Stimulated activated naive CD8-positive, alpha-beta T cell treated with anti-CD3 and anti-CD28 coated beads, Interleukin-15, Interleukin-2, amounts not matched to agents 100 U/mL and 50 U/mL, for 24 hours (primary cell): ENCODE data around the gene PTH1R.
A peak's percentile ranks its signal among the peaks of the same experiment; 100 is the strongest.

Experiments used
- ATAC-seq: fragments of 150-1000 bp; cut with Tn5 transposase; one replicate; pipeline ENCODE4 v1.10.0; 2021
- DNase-seq: peaks from one replicate; pipeline ENCODE4 v3.0.0; 2021

Gene PTH1R

DNA sequence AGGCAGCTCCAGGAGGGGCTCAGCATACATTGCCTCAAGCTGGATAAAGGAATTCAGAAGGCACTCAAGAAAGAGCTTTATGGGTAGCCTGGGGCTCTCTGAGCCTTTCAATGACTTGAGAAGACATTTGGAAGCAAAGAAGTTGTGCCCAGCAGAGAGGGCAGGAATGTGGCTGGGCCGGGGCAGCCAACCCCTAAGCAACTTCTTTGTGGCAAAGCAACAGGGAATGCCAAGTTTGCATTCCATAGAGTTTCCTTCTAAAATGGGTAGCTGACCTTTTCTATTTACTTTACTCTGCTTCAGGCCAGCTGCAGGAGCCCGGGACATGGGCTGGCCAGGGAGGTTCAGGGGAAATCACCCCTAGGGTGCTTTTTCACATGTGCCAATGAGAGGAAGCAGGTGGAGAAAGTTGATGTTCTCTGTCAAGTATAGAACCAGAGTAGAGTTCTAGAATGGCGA, 53.5 kb downstream of the PTH1R start:
- ATAC-seq (no peak), DNase-seq (no peak)

GRCh38 chr3:46931631-46932331, 54.3 kb downstream of the PTH1R start:
- ATAC-seq (peak; percentile 5), DNase-seq (no peak)

GRCh38 chr3:46932455-46933225, 55.1 kb downstream of the PTH1R start:
- no peak for ATAC-seq
- no peak for DNase-seq

GRCh38 chr3:46933261-46933660, 55.7 kb downstream of the PTH1R start:
- ATAC-seq (no peak), DNase-seq (no peak)

GRCh38 chr3:46934072-46934471, 56.6 kb downstream of the PTH1R start:
- DNase-seq (no peak), ATAC-seq (no peak)

- DNase-seq, result no peak
- no peak for ATAC-seq
Measured at GRCh38 chr3:46934498-46935167, 57.1 kb downstream of the PTH1R start.

DNA sequence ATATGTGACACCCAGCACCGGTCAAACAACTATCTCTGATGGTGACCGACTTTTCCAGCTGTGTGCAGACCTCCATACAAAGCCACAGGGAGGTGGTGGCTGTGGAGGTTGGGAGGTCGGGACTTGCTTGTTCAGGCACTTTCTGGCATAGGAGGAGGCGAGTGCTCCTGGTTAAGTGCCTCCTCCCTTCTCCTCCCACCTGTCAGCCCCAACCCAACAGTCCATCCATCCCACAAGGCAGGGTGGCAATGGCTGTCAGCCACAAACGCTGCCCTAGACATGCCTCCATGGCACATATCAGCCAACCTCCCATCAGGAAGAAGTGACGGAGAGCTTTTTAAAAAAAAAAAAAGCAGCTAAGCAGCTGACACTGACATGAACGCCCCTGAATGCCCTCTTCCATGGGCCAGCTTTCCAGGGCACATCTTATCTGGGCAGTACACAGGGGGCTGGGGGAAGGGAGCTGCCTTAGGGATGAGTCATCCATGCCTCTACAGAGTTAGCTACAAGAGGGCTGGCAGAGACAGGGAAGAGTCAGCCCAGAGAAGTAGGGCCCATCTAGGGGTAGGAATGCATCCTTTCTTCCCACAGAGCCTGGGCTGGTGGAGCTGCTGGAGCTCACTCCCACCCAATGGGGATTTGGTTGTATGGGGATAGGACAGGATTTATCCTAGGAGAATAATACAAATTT, 57.8 kb downstream of the PTH1R start:
- DNase-seq (no peak), ATAC-seq (no peak)

- no peak for ATAC-seq
- DNase-seq, result no peak
Measured at GRCh38 chr3:46935989-46936558, 58.6 kb downstream of the PTH1R start.

DNA sequence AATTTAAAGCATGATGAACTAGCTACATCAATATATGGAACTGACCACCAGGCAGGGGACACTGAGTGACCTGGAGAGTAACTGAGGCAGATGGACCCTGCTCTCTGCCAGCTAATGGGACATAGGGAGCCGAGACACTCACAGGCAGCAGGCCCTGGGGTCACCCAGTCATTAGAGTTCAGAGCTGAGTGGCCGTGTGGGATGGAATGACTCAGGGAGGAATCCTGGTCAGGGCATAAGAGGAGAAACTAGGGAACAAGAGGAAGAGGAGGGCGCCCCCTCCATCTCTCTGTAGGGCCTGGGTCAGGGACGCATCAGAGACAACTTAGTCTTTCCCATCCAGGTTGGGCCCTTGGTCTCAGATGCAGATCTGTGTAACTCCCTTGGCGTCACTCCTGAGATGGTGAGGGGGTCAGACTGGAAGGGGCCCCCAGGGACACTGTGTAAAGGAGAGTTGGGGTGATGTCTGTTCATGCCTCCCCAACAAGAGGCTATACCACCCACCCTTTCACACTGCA, 59.3 kb downstream of the PTH1R start:
- DNase-seq, result no peak

GRCh38 chr3:46938118-46938517, 60.6 kb downstream of the PTH1R start:
- ATAC-seq (no peak), DNase-seq (no peak)

More for the DNA sequence above, 59.3 kb downstream of the PTH1R start:
- ATAC-seq, result no peak

GRCh38 chr3:46939578-46940445, 62.3 kb downstream of the PTH1R start:
- DNase-seq (peak; percentile 1), ATAC-seq (no peak)

DNA sequence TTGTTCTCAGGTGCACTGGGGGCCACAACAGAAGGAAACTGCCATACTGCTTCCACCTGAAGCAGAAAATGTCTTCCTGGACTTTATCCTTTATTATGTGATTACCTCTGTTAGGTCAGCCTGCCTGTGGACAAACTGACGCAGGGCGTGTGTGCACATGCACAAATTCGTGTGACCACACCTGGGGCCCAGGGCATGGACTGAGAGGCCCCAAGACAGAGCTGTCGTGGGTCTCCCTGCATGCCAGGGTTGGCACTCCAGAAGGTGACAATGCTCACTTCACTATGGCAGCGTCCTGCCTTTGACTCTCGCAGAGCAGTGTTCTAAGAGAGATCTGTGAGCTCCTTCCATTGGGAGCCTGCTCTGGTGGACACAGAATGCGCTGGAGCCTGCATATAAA, 64.6 kb downstream of the PTH1R start:
- DNase-seq (no peak), ATAC-seq (no peak)

- DNase-seq, result no peak
- no peak for ATAC-seq
Measured at GRCh38 chr3:46942481-46943236, 65.1 kb downstream of the PTH1R start.

DNA sequence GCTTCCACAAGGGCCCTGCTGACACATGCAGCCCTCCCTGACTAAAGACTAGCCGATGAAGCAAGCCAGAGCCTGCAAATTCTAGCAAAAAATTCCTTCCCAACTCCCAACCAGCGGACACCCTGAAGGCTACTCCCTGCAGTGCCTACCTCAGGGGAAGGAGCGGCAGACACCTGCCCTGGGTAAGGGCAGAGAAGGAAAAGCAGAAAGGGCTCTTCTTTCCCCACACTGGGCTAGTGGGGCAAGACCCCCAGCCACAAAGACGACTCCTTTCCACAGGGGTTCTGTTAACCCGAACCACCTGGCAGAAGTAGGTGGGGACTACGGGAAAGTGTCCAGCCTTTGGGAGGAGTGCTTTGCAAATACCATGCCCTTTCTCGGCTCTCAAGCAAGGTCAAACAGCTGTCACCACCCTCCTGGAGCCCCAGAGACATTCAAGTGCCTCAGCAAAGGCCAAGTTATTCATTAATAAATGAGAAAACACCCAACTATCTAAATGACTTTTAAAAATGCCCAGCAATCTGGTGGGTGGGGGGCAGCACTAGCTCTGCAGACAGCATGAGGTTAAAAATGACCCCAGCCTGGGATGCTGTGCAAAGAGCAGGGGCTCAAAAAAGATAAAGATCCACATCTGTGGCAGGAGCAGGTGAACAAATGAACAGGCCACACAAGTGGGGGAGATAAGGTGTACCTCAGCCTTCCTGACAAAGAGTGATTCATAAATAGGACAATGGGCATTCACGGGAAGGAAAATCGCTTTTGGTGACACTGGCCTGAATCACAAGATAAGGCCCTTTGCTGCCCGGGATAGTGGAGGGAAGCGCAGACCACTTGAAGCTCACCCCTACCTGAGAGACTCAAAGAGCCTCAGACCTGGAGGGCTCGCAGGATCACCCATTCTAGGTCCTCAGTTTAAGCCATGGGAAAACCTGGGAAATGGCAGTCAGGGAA, 66.0 kb downstream of the PTH1R start:
- no peak for DNase-seq
- ATAC-seq, result no peak

DNA sequence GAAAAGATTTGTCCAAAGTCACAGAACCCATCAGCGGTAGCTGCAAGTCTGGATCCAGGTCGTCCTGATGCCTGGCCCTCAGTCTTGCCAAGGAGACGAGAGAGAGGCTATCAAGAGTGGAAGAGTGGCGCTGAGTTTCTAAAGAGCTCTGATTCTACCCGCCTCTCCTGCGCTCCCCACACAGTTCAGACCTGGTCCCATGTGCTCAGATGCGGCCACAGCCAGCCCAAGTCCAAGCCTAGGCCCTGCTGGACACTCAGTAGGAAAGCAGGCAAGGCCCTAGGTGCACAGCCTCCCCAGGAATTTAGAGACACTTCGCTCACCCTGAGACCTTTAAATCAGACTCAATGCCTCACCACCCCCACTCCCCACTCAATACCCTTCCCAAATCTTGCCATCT, 66.7 kb downstream of the PTH1R start:
- no peak for DNase-seq
- ATAC-seq, result no peak

GRCh38 chr3:46946416-46946815, 68.9 kb downstream of the PTH1R start:
- no peak for DNase-seq
- no peak for ATAC-seq

- DNase-seq, result peak; percentile 73
- peak; percentile 74 for ATAC-seq
Measured at GRCh38 chr3:46946856-46947545, 69.5 kb downstream of the PTH1R start.

GRCh38 chr3:46947546-46947901, 70.0 kb downstream of the PTH1R start:
- ATAC-seq (peak; percentile 5), DNase-seq (no peak)
